GM19099 (cell line): ENCODE measurements around the gene NOVA2.

ENCODE experiments used
- POLR2A ChIP-seq: IDR thresholded peaks from 3 replicates; pipeline ENCODE4 v1.6.1; 2011; ENCODE audit warnings: low read depth; ENCODE audit not compliant: insufficient read length; ENCODE audit errors: extremely low read depth

The NOVA2 gene

GRCh38 chr19:45985321-45985720 is 11.7 kb upstream of the NOVA2 start:
- no peak for TF ChIP-seq POLR2A

- TF ChIP-seq POLR2A: no peak
Measured at GRCh38 chr19:45981350-45981749, 7.7 kb upstream of the NOVA2 start.

GRCh38 chr19:45978156-45978555 is 4.5 kb upstream of the NOVA2 start:
- no peak for TF ChIP-seq POLR2A

- no peak for TF ChIP-seq POLR2A
Measured at GRCh38 chr19:45976178-45976577, 2.5 kb upstream of the NOVA2 start.

- TF ChIP-seq POLR2A: no peak
Measured at GRCh38 chr19:45975306-45976070, 1.8 kb upstream of the NOVA2 start.

- no peak for TF ChIP-seq POLR2A
Measured at GRCh38 chr19:45972947-45973540, 621 bp downstream of the NOVA2 start.

GRCh38 chr19:45972081-45972946 is 1.4 kb downstream of the NOVA2 start:
- no peak for TF ChIP-seq POLR2A

GRCh38 chr19:45971260-45971902 is 2.3 kb downstream of the NOVA2 start:
- TF ChIP-seq POLR2A: no peak

GRCh38 chr19:45969676-45970075 is 4.0 kb downstream of the NOVA2 start:
- TF ChIP-seq POLR2A: no peak

- no peak for TF ChIP-seq POLR2A
Measured at GRCh38 chr19:45968626-45969025, 5.0 kb downstream of the NOVA2 start.

GRCh38 chr19:45967246-45967645 is 6.4 kb downstream of the NOVA2 start:
- TF ChIP-seq POLR2A: no peak

GRCh38 chr19:45962021-45962420 is 11.6 kb downstream of the NOVA2 start:
- no peak for TF ChIP-seq POLR2A

- TF ChIP-seq POLR2A: no peak
Measured at GRCh38 chr19:45960595-45961235, 12.9 kb downstream of the NOVA2 start.

- no peak for TF ChIP-seq POLR2A
Measured at GRCh38 chr19:45959517-45960025, 14.1 kb downstream of the NOVA2 start.
